Uterus (tissue), 4 donors: ENCODE results near the gene KCNK2. TPM values are rescaled to one million over a fixed set of nuclear protein-coding genes. Genes with fewer than 3 reads are reported as not detected.

ENCODE experiments used
- DNase-seq, 2 donors: peaks; one replicate each; pipeline ENCODE4 v3.0.0-alpha.2; 2019 to 2020
- H3K27ac ChIP-seq, 2 donors: fragments of 200-600 bp; sonication (generic); 1 replicate in 1 of 2; 2 replicates in 1 of 2; pipeline ENCODE4 v1.5.1; 2016 to 2018
- H3K27me3 ChIP-seq, 2 donors: fragments of 200-600 bp; sonication (generic); one replicate each; pipeline ENCODE4 v1.5.1; 2018 to 2019; ENCODE audit warnings: control low read depth in 1 of 2
- H3K36me3 ChIP-seq, 2 donors: fragments of 200-600 bp; sonication (generic); one replicate each; pipeline ENCODE4 v1.5.1; 2019; ENCODE audit warnings: control low read depth in 1 of 2
- H3K4me1 ChIP-seq, 2 donors: fragments of 200-600 bp; sonication (generic); one replicate each; pipeline ENCODE4 v1.5.1; 2018 to 2019; ENCODE audit warnings: control low read depth in 1 of 2
- H3K4me3 ChIP-seq, 2 donors: fragments of 200-600 bp; sonication (generic); 1 replicate in 1 of 2; 2 replicates in 1 of 2; pipeline ENCODE4 v1.5.1; 2018 to 2019; ENCODE audit warnings: mild to moderate bottlenecking in 1 of 2
- H3K9me3 ChIP-seq, 2 donors: fragments of 200-600 bp; sonication (generic); one replicate each; pipeline ENCODE4 v1.5.1; 2019; ENCODE audit warnings: control low read depth in 1 of 2
- CTCF ChIP-seq, 4 experiments: fragments of 200-600 bp in 2 of 4; fragments of 450-650 bp in 2 of 4; sonication (generic) in 2 of 4; IDR thresholded peaks; one replicate each; pipeline ENCODE4 v1.5.1; 2016 to 2019; ENCODE audit warnings: antibody characterized with exemption in 4 of 4, mild to moderate bottlenecking in 2 of 4, moderate library complexity in 1 of 4
- POLR2A ChIP-seq, 2 donors: fragments of 450-650 bp; IDR thresholded peaks; one replicate each; pipeline ENCODE4 v1.6.1; 2016; ENCODE audit warnings: antibody characterized with exemption in 2 of 2, mild to moderate bottlenecking in 1 of 2, moderate library complexity in 1 of 2
- intact Hi-C: fragments of 100-400 bp; cut with DNase I; formaldehyde crosslinking; loops from one replicate; pipeline ENCODE4 v1.15.1; 2023; ENCODE audit warnings: low total_unique reads
- total RNA-seq, 4 donors: library from RNA; depleted of rRNA in 3 of 4; stranded (reverse); fragments of >200 nt in 3 of 4; gene quantifications; one replicate each; pipeline versions ENCODE4 v1.1.0 to v1.2.4, GENCODE V29; 2014 to 2023
- donor health status: DM: yes; HTN: yes; CAD: no.

Gene KCNK2
- total RNA-seq, 4 donors from 2014 or later: 3.0 to 3.8 TPM; not detected in 2

DNA sequence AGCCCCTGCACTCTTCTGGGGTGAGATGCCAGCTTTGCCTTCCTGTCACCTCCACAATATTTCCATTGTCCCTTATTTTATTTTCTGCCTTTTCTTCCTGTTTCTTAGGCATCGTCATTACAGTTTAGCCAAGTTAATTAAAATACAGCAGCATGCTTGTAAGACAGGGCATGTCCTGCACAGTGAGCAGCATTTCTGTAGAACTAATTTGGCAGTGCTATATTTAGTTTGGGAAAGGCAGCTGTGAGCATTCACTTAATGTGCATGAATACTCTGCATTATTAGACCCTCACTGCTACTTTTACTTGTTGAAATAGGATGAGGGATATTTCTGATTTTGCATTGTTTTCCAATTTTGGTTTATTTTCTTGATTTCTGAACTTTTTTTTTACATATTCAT lies 133.3 kb downstream of the KCNK2 start:
- intact Hi-C loops: no loop called here
- TF ChIP-seq CTCF (IDR thresholded peaks at IDR 0.05) (no peak), POLR2A (IDR thresholded peaks at IDR 0.05) (no peak)
- Histone ChIP-seq H3K4me3 (no peak overlapping the region), H3K36me3 (no peaks in the 10 kb centered on the region), H3K27ac (no peak overlapping the region), H3K27me3 (no peaks in the 10 kb centered on the region), H3K4me1 (no peaks in the 10 kb centered on the region), H3K9me3 (no peaks in the 10 kb centered on the region)
- DNase-seq: no peak

DNA sequence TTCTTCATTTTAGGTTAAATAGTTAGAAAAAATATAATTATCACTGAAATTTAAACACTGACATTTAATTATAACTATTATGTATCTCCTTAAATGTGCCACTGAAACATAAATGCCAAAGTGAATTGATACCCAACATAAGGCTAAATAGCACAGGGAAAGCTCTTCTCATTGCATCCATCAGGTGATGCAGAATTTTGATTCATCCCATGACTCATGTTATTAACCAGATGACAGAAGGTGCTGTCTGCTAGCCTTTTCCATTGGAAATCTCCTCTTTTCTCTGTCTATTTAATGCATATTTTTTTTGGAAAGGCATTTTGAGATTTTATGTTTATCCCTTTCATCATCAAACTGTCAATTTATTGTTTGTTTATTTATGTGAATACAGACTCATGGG lies 136.8 kb downstream of the KCNK2 start:
- no peaks in the 10 kb centered on the region for H3K27me3 ChIP-seq
- no peak for DNase-seq
- H3K4me1 ChIP-seq: no peaks in the 10 kb centered on the region
- H3K9me3 ChIP-seq: no peaks in the 10 kb centered on the region
- intact Hi-C loops: no loop called here
- no peak overlapping the region for H3K4me3 ChIP-seq
- no peak overlapping the region for H3K27ac ChIP-seq
- no peaks in the 10 kb centered on the region for H3K36me3 ChIP-seq
- TF ChIP-seq CTCF (IDR thresholded peaks at IDR 0.05): no peak
- no peak for TF ChIP-seq POLR2A (IDR thresholded peaks at IDR 0.05)

DNA sequence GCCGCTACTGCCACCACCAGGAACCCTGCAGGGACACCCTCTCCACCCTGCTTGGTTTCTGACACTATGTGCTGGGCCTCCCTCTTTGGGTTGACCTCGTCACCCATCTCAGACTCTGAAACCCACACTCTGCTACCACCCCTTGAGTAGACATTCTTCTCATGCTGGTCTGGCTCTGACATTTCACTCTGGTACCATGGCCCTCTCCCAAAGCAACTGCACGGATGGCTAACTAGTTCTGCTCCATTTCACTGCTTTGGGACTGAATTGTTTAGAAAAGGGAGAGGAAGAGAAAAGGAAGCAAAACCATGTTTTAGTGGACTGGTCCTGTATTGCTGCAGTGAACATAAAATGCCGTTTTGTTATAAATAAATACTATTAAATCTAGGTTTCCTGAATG lies 137.8 kb downstream of the KCNK2 start:
- DNase-seq: no peak
- Histone ChIP-seq H3K4me3 (no peak overlapping the region), H3K27me3 (no peaks in the 10 kb centered on the region), H3K9me3 (no peaks in the 10 kb centered on the region), H3K4me1 (no peaks in the 10 kb centered on the region), H3K36me3 (no peaks in the 10 kb centered on the region), H3K27ac (no peak overlapping the region)
- TF ChIP-seq POLR2A (IDR thresholded peaks at IDR 0.05) (no peak), CTCF (IDR thresholded peaks at IDR 0.05) (no peak)
- intact Hi-C loops: no loop called here

- no peak for TF ChIP-seq POLR2A (IDR thresholded peaks at IDR 0.05)
- TF ChIP-seq CTCF (IDR thresholded peaks at IDR 0.05): no peak
Measured at GRCh38 chr1:215226757-215227156, 144.2 kb downstream of the KCNK2 start.

GRCh38 chr1:215228193-215228592 lies 145.7 kb downstream of the KCNK2 start:
- TF ChIP-seq POLR2A (IDR thresholded peaks at IDR 0.05) (no peak), CTCF (IDR thresholded peaks at IDR 0.05) (no peak)
- no peak for DNase-seq
- Histone ChIP-seq H3K27ac (no peak overlapping the region), H3K36me3 (no peaks in the 10 kb centered on the region), H3K4me1 (no peaks in the 10 kb centered on the region), H3K27me3 (no peaks in the 10 kb centered on the region), H3K4me3 (no peak overlapping the region), H3K9me3 (no peaks in the 10 kb centered on the region)
- intact Hi-C loops: no loop called here

More at GRCh38 chr1:215226757-215227156, 144.2 kb downstream of the KCNK2 start:
- Histone ChIP-seq H3K4me1 (no peaks in the 10 kb centered on the region), H3K27me3 (no peaks in the 10 kb centered on the region), H3K9me3 (no peaks in the 10 kb centered on the region), H3K4me3 (no peak overlapping the region), H3K36me3 (no peaks in the 10 kb centered on the region), H3K27ac (no peak overlapping the region)
- DNase-seq: no peak
- intact Hi-C loops: no loop called here
